HG03354 (cell line): ENCODE measurements around the gene KLF8.
"Not testable (repeated sequence)": the region's sequence is repeated elsewhere in the genome, so short reads cannot be mapped to it uniquely, and the experiment has no call there.

ENCODE experiments used
- ATAC-seq: cut with Tn5 transposase; IDR thresholded peaks from one replicate; pipeline ENCODE4 v1.9.1; 2021; ENCODE audit warnings: mild to moderate bottlenecking; ENCODE audit not compliant: unreplicated experiment, poor library complexity, severe bottlenecking

Gene KLF8

DNA sequence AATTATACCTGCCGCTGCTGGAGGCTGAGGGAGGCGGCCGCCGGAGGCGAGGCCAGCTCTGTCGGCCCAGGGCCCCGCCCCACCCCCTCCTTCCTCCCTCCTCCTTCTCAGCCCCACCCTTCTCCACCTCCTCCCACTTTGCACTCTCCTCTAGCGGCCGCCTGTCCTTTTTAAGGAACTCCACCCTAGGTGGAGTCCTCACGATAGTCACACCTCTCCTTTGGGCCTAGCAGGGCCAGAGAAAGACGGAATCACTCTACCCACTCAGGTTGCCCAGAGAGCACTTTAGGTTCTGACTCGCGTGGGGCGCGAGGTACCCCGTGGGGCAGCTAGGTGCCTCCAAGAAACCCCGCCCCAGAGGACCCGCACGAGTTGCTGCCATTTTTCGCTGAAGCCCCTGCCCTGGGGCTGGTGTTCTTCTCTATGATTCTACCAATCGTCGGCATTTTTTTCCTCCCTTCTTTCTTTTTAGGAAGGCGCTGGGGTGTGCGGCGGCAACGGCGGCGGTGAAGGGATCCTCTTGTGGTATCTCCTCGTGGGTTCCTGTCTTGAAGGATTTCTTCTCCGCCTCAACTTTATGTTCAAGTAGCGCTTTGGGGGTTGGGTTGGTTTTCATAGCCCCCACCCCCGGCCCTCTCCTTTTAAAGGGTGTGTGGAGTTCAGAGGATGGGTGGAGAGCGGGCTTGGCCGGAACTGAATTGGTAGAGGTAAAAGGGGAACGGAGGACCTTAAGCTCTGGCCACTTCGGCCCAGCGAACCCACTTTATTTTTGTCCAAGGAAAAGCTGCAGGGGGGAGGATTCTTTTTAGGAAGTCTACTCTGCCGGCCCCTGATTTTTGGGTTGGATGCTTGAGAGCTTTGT lies at the start of gene KLF8:
Gene KLF8 (plus strand): TSS at position 136 of the 862 bp plus-strand sequence. CDS start 979 bp downstream, outside the sequence.
- ATAC-seq: peak; percentile 65

DNA sequence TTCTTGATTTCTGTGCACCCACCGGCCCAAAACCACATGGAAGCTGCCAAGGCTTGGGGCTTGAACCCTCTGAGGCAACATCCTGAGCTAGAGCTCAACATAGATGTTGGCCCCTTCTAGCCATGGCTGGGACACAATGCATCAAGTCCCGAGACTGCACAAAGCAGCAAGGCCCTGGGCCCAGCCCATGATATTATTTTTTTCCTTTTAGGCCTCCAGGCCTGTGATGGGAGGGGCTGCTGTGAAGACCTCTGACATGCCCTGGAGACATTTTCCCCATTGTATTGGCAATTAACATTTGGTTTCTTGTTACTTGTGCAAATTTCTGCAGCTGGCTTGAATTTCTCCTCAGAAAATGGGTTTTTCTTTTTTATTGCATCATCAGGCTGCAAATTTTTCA lies 25.2 kb upstream of the KLF8 start:
- ATAC-seq: not testable (repeated sequence)

DNA sequence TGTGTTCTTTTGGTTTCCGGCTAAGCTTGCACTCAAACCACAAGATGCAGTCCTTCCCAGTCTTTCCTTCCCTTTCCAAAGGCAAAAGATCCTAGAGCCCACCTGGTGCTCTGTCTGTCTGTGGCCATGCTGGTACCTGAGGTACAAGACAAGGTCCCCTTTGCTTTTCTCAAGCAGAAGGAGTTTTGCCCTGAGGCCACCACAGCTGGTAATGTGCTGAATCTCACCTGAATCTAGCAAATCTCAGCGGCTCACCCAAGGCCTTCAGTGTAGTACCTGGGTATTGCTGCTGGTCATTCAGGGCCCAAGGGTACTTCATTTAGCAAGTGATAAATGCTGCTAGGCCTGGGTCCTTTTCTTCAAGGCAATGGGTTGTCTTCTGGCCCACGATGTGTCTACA lies 20.5 kb upstream of the KLF8 start:
- no peak for ATAC-seq

DNA sequence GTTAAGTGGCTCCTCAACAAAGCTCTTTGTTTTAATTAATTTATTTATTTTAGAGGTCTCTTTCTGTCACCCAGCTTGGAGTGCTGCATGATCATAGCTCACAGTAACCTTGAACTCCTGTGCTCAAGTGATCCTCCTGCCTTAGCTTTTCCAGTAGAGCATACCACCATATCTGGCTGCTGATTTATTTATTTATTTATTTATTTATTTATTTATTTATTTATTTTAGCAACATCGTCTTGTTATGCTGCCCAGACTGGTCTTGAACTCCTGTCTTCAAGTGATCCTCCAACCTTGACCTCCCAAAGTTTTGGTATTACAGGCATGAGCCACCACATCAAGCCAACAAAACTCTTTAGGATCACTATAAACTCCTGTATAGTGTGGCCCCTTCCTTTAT lies 15.8 kb upstream of the KLF8 start:
- no peak for ATAC-seq

DNA sequence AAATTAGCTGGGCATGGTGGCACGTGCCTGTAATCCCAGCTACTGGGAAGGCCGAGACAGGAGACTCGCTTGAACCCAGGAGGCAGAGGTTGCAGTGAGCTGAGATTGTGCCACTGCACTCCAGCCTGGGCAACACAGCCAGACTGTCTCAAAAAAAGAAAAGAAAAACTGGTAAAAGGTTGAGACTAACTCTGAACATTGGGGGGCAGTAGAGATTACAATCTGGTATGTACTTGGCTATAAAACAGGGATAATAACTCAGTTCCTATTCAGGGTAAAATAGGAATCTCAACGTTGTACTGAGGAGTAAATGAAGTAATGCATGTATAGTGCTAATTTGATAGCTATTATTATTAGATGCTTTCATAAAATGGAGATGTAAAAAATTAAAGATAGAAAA lies 12.5 kb upstream of the KLF8 start:
- ATAC-seq: no peak

GRCh38 chrX:56221101-56221500 lies 11.1 kb upstream of the KLF8 start:
- ATAC-seq: no peak

DNA sequence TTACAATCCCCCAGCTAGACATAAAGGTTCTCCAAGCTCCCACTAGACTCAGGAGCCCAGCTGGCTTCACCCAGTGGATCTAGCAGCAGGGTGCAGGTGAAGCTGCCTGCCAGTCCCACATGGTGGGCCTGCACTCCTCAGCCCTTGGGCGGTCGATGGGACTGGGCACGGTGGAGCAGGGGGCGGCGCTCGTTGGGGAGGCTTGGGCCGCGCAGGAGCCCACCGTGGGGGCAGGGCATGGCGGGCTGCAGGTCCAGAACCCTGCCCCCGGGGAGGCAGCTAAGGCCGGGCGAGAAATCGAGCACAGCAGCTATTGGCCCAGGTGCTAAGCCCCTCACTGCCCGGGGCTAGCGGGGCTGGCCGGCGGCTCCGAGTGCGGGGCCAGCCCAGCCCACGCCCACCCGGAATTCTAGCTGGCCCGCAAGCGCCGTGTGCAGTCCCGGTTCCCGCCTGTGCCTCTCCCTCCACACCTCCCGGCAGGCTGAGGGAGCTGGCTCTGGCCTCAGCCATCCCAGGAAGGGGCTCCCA lies 9.6 kb upstream of the KLF8 start:
- no peak for ATAC-seq

GRCh38 chrX:56226980-56227379 lies 5.2 kb upstream of the KLF8 start:
- ATAC-seq: no peak

DNA sequence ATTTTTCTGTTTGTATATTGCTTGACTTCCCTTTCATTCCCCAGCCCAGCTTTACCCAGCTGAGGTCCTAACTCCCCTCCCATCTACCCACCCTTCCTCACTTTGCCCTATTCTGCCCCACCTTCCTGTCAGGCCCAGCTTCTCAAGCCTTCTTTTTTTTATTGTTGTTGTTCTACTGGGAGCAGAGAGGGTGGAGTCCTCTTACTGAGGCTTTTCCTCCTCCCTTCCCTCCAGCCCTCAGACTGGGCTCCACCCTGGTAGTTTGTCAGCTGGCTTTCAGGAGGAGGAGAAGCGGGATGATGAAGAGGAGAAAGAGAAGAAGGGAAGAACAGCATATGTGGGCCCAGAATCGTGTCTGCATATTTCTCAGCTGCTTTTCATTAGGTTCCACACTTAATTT lies 3.2 kb upstream of the KLF8 start:
- no peak for ATAC-seq

DNA sequence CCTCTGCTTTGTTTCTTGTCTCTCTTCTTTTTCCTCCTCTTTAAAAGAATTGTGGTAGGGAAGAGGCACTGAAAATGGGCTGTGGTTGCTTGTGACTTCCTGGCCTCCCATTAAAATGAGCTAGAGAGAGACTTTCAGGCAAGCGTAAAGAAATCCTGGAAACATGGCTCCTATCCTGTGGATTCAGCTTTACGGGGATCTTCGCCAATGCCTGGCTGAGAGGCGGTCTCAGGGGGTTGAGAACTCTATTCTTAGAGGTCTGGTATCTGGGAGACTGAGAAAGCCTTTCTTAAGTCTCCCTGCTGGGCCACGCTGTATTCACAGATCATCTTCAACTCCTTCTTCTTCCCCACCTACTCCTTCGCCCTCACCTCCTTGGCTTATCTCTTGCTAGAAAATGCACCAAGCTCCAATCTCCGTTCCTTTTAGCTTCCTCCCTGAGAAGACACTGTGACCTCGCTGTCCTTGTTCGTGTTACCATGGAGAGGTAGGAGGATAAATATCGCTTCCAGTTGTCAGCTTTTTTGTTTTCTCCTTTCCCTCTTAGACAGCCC lies 542 bp upstream of the KLF8 start:
- ATAC-seq: no peak

GRCh38 chrX:56233100-56233499 lies 944 bp downstream of the KLF8 start:
- ATAC-seq: no peak

DNA sequence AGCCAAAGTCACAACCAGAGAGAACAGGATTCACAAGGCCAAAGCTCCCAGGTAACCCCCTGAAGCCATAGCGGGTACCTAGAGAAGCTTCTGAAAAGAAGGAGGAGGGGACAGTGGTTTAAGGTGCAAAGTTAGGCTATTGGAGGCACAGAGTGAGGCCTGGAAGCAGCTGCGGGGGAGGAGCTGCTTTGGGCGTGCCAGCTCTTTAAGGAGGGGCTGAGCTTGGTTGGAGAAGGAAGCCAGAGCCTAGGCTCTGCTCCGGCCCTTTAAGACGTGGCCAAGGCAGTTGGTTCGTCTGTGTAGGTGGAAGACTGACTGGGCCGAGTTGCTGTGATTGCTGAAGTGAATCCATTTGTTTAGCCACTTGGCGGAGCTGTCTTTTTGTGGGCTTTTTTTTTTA lies 1.5 kb downstream of the KLF8 start:
- peak; percentile 85 for ATAC-seq

- peak; percentile 95 for ATAC-seq
Observed at GRCh38 chrX:56248492-56248891, 16.3 kb downstream of the KLF8 start.

DNA sequence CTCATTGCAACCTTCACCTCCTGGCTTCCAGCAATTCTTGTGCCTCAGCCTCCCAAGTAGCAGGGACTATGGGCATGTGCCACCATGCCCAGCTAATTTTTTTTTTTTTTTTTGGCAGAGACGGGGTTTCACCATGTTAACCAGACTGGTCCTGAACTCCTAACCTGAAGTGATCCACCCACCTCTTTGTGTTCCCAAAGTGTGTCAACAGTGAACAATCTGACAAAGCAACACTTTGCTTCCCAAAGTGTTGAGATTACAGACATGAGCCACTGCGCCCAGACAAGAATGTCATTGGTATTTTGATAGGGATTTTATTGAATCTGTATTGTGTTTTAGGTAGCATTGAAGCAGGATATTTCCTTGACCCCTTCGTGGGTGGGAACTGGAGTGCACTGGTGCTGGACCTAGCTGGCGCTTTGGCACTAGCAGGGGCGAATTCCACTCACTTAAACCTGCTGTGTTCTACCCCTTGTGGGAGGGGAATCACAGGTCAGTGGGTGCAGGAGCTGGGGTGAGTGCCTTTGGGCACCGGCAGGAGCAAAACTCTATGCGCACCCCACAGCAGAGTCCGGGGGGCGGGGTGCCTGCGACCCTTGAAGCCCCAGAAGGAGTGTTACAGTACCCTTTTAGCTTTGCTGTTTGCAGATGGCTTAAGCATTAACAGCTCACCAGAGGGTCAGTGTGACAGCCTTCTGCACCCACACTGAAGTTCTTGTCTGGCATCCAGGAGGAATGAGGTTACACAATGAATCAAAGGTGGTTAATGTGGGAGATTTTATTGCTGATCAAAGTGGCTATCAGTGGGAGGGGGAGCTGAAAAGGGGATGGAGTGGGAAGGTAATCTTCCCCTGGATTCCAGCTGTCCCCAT lies 21.9 kb downstream of the KLF8 start:
- no peak for ATAC-seq

- peak; percentile 92 for ATAC-seq
Observed at GRCh38 chrX:56268888-56269287, 36.7 kb downstream of the KLF8 start.

- no peak for ATAC-seq
Observed at GRCh38 chrX:56278692-56279091, 46.5 kb downstream of the KLF8 start.

DNA sequence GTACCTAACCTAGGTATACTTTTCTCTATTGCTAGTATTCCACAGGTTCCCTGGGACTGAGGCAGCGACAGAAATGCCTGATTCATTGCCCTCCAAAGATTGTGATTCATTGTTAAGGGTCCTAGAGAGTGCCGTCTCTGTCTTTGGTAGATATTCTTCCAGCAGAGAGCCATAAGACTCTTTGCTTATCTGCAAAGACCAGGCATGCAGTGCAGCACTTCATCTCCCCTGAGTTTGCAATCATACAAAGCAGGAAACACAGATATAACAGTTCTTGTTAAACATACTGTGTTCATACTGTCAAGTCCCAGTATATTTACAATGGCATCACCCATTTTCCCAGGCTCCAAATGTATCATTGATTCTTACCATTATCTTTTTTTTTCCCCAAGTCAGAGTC lies 47.7 kb downstream of the KLF8 start:
- no peak for ATAC-seq

DNA sequence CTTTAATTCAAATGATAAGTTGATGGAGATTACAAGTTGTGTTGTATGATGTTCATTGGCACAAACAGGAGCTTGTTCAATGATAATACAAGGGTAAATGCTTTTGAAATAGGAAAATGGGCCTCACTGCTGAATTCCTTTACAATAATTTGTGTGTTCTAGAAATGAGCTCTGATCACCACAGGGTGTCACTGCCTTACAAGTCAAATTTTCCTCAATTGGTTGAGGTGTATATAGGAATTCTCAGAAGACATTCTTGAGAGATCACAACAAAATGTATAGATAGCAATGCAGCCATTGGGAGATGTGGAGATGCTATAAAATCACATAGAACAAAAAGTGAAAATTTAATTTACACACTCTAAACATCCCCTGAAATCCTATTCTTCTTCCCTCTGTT lies 49.6 kb downstream of the KLF8 start:
- ATAC-seq: no peak

- no peak for ATAC-seq
Observed at GRCh38 chrX:56284269-56284668, 52.1 kb downstream of the KLF8 start.

- no peak for ATAC-seq
Observed at GRCh38 chrX:56288608-56289007, 56.5 kb downstream of the KLF8 start.
